K562 (cell line): Measurements from ENCODE around the gene TMEM217. TPM values are rescaled to one million over a fixed set of nuclear protein-coding genes. Genes with fewer than 3 reads are reported as not detected.

Experiments used
- ETS1 ChIP-seq: conservative IDR thresholded peaks from 2 replicates; pipeline ENCODE4 v1.6.1; 2011; ENCODE audit warnings: low read depth, mild to moderate bottlenecking, low read length; ENCODE audit not compliant: control insufficient read depth
- HDAC3 ChIP-seq: fragments of 450-650 bp; IDR thresholded peaks from 2 replicates; pipeline ENCODE4 v1.6.1; 2018; ENCODE audit warnings: borderline replicate concordance, mild to moderate bottlenecking, moderate library complexity; ENCODE audit not compliant: partially characterized antibody
- HMGXB4 ChIP-seq: sonication (generic); formaldehyde crosslinking; IDR thresholded peaks from 2 replicates; pipeline ENCODE4 v1.8.1; 2023; ENCODE audit warnings: mild to moderate bottlenecking, missing genetic modification reagents
- KLF1 ChIP-seq: fragments of 450-650 bp; IDR thresholded peaks from 2 replicates; pipeline ENCODE4 v1.6.1; 2016; ENCODE audit warnings: missing genetic modification characterization, missing compliant biosample characterization
- KLF10 ChIP-seq: fragments of 250-450 bp; sonication (Bioruptor Pico); IDR thresholded peaks from 2 replicates; pipeline ENCODE4 v1.6.1; 2021; ENCODE audit warnings: matching md5 sums
- LEF1 ChIP-seq: fragments of 450-650 bp; IDR thresholded peaks from 2 replicates; pipeline ENCODE4 v1.6.1; 2016; ENCODE audit warnings: mild to moderate bottlenecking
- MAFK ChIP-seq: IDR thresholded peaks from 2 replicates; pipeline ENCODE4 v1.6.1; 2011; ENCODE audit warnings: low read length, improper control_type of control experiment
- MGA ChIP-seq: fragments of 450-650 bp; IDR thresholded peaks from 2 replicates; pipeline ENCODE4 v1.6.1; 2016; ENCODE audit warnings: mild to moderate bottlenecking, moderate library complexity
- RB1 ChIP-seq: fragments of 450-650 bp; IDR thresholded peaks from 2 replicates; pipeline ENCODE4 v1.6.1; 2017; ENCODE audit warnings: low read depth, mild to moderate bottlenecking
- RBFOX2 ChIP-seq: fragments of 200-400 bp; formaldehyde crosslinking; IDR thresholded peaks from 2 replicates; pipeline ENCODE4 v1.6.1; 2017; ENCODE audit warnings: low read depth, mild to moderate bottlenecking, low read length, moderate library complexity
- TCF15 ChIP-seq: fragments of 250-450 bp; sonication (Bioruptor Pico); IDR thresholded peaks from 2 replicates; pipeline ENCODE4 v1.8.0; 2022; ENCODE audit warnings: moderate library complexity, mild to moderate bottlenecking, inconsistent platforms
- ZNF316 ChIP-seq: fragments of 450-650 bp; IDR thresholded peaks from 2 replicates; pipeline ENCODE4 v1.6.1; 2016
- polyA plus RNA-seq, 8 experiments: library from polyadenylated mRNA; depleted of rRNA in 4 of 8; stranded (reverse) in 5 of 8; unstranded in 3 of 8; fragments of >200 nt; fragmentation: Nextera tagmentation in 2 of 8; fragmentation: Illumina TruSeq in 1 of 8; extraction: Ambion mirVana in 2 of 8; extraction: Trizol in 1 of 8; gene quantifications; 2 replicates each; pipeline versions ENCODE4 v1.2.1 to v1.2.3, GENCODE V29; 2011 to 2014; ENCODE audit warnings: inconsistent platforms in 1 of 8, missing spikeins in 1 of 8
- total RNA-seq, 7 experiments: library from RNA; depleted of rRNA in 6 of 7; stranded (reverse); fragments of >200 nt in 6 of 7; fragmentation: Illumina TruSeq in 2 of 7; extraction: Trizol in 2 of 7; gene quantifications; 2 replicates each; pipeline versions ENCODE4 v1.2.1 to v1.2.3, GENCODE V29; 2011 to 2021; ENCODE audit warnings: low replicate concordance in 1 of 7

TMEM217 gene
- total and polyA plus RNA-seq, 9 of the 15 experiments (the other 6 are each of a cell fraction or from before 2014, with no cell fraction given) = 1.3 to 8.0 (median 1.9) TPM

- TF ChIP-seq KLF10 (CRISPR knock-in tag) (no peak; the same call in none of the 2 replicates), HMGXB4 (no peak), MGA (no peak), HDAC3 (no peak), ETS1 (no peak), LEF1 (no peak), ZNF316 (no peak), TCF15 (CRISPR knock-in tag) (peak; percentile 68; the same call in 1 of the 2 replicates), KLF1 (tag) (no peak), MAFK (no peak), RB1 (peak; percentile 70; the same call in 1 of the 2 replicates), RBFOX2 (peak; percentile 72)
These were observed 82.3 kb downstream of the TMEM217 start (continued) for GRCh38 chr6:37175332-37176267.
